ENCODE results near the gene NDUFC1.

- TF ChIP-seq, protein P1, sequence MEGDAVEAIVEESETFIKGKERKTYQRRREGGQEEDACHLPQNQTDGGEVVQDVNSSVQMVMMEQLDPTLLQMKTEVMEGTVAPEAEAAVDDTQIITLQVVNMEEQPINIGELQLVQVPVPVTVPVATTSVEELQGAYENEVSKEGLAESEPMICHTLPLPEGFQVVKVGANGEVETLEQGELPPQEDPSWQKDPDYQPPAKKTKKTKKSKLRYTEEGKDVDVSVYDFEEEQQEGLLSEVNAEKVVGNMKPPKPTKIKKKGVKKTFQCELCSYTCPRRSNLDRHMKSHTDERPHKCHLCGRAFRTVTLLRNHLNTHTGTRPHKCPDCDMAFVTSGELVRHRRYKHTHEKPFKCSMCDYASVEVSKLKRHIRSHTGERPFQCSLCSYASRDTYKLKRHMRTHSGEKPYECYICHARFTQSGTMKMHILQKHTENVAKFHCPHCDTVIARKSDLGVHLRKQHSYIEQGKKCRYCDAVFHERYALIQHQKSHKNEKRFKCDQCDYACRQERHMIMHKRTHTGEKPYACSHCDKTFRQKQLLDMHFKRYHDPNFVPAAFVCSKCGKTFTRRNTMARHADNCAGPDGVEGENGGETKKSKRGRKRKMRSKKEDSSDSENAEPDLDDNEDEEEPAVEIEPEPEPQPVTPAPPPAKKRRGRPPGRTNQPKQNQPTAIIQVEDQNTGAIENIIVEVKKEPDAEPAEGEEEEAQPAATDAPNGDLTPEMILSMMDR (optimal IDR thresholded peaks at IDR 0.05 in 1 of 3, IDR thresholded peaks at IDR 0.05 in 1 of 3, conservative IDR thresholded peaks at IDR 0.05 in 1 of 3; ENCODE audit: extremely low read depth in 1 of 3, insufficient read depth in 2 of 3, low read length in 3 of 3), result no peak
- no peak for TF ChIP-seq EZH2 (IDR thresholded peaks at IDR 0.05; ENCODE audit: low read length)
Measured at GRCh38 chr4:139295942-139296299, 6.4 kb downstream of the NDUFC1 start.

Measured in keratinocyte (primary cell).